GM19463 (cell line): ENCODE data around the gene SOX1.

Experiments used
- ATAC-seq: cut with Tn5 transposase; IDR thresholded peaks from one replicate; pipeline ENCODE4 v1.9.1; 2021; ENCODE audit warnings: mild to moderate bottlenecking, moderate library complexity; ENCODE audit not compliant: unreplicated experiment

Gene SOX1

GRCh38 chr13:112067116-112067741, at the start of gene SOX1:
Gene SOX1 (plus strand): TSS chr13:112067149. CDS start chr13:112067659, 510 bp downstream.
- ATAC-seq, result no peak

GRCh38 chr13:112024577-112024976, 42.4 kb upstream of the SOX1 start:
- ATAC-seq, result no peak

GRCh38 chr13:112027250-112027649, 39.7 kb upstream of the SOX1 start:
- ATAC-seq, result no peak

GRCh38 chr13:112028481-112028880, 38.5 kb upstream of the SOX1 start:
- no peak for ATAC-seq

- ATAC-seq, result no peak
Measured at GRCh38 chr13:112029143-112029542, 37.8 kb upstream of the SOX1 start.

- ATAC-seq, result no peak
Measured at GRCh38 chr13:112032186-112032993, 34.6 kb upstream of the SOX1 start.

GRCh38 chr13:112034231-112034630, 32.7 kb upstream of the SOX1 start:
- no peak for ATAC-seq

GRCh38 chr13:112034846-112035245, 32.1 kb upstream of the SOX1 start:
- no peak for ATAC-seq

GRCh38 chr13:112042496-112042895, 24.5 kb upstream of the SOX1 start:
- ATAC-seq, result no peak

GRCh38 chr13:112052213-112052612, 14.7 kb upstream of the SOX1 start:
- ATAC-seq, result no peak

GRCh38 chr13:112053167-112053743, 13.7 kb upstream of the SOX1 start:
- no peak for ATAC-seq

- no peak for ATAC-seq
Measured at GRCh38 chr13:112053744-112054615, 13.0 kb upstream of the SOX1 start.

- no peak for ATAC-seq
Measured at GRCh38 chr13:112054616-112055015, 12.3 kb upstream of the SOX1 start.

- ATAC-seq, result no peak
Measured at GRCh38 chr13:112055036-112055914, 11.7 kb upstream of the SOX1 start.

GRCh38 chr13:112055915-112056269, 11.1 kb upstream of the SOX1 start:
- no peak for ATAC-seq

- no peak for ATAC-seq
Measured at GRCh38 chr13:112056284-112056727, 10.6 kb upstream of the SOX1 start.

GRCh38 chr13:112056739-112057438, 10.1 kb upstream of the SOX1 start:
- ATAC-seq, result no peak

- ATAC-seq, result no peak
Measured at GRCh38 chr13:112057439-112057735, 9.6 kb upstream of the SOX1 start.

GRCh38 chr13:112057736-112058518, 9.0 kb upstream of the SOX1 start:
- no peak for ATAC-seq
